Neural cell (in vitro differentiated cells): ENCODE measurements around the gene SUCLG1. TPM values are rescaled to one million over a fixed set of nuclear protein-coding genes. Genes with fewer than 3 reads are reported as not detected.

ENCODE experiments used
- H2AFZ ChIP-seq: fragments of 200-600, 300-800 bp; sonication (generic), shearing (Covaris generic); 2 replicates; pipeline ENCODE4 v1.6.0; 2014; ENCODE audit warnings: low read depth, mild to moderate bottlenecking, antibody characterized with exemption, low read length, moderate library complexity
- H3F3A ChIP-seq: fragments of 200-600 bp; shearing (Covaris generic); 2 replicates; pipeline ENCODE4 v1.6.1; 2016; ENCODE audit warnings: mild to moderate bottlenecking, moderate library complexity, mixed read lengths, antibody characterized with exemption, low read length; ENCODE audit not compliant: insufficient read depth, poor library complexity, severe bottlenecking
- H3K27ac ChIP-seq: fragments of 200-600, 300-800 bp; sonication (generic), shearing (Covaris generic); 2 replicates; pipeline ENCODE4 v1.5.1; 2014; ENCODE audit warnings: mild to moderate bottlenecking, low read length, moderate library complexity
- H3K27me3 ChIP-seq: fragments of 300-800, 200-600 bp; sonication (generic), shearing (Covaris generic); 2 replicates; pipeline ENCODE4 v1.6.0; 2014; ENCODE audit warnings: mild to moderate bottlenecking, low read depth, low read length, moderate library complexity; ENCODE audit not compliant: insufficient read depth
- H3K36me3 ChIP-seq: fragments of 300-800, 200-600 bp; sonication (generic), shearing (Covaris generic); 2 replicates; pipeline ENCODE4 v1.5.1; 2014; ENCODE audit warnings: mild to moderate bottlenecking, antibody characterized with exemption, low read length, moderate library complexity; ENCODE audit not compliant: insufficient read depth
- H3K4me2 ChIP-seq: fragments of 300-800, 200-600 bp; sonication (generic), shearing (Covaris generic); 2 replicates; pipeline ENCODE4 v1.6.0; 2014; ENCODE audit warnings: mild to moderate bottlenecking, low read length
- H3K4me3 ChIP-seq: fragments of 300-800, 200-600 bp; sonication (generic), shearing (Covaris generic); 2 replicates; pipeline ENCODE4 v1.5.1; 2014; ENCODE audit warnings: mild to moderate bottlenecking, low read length, moderate library complexity
- H3K79me2 ChIP-seq: fragments of 200-600 bp; shearing (Covaris generic); replicated peaks from 2 replicates; pipeline ENCODE4 v1.6.0; 2014; ENCODE audit warnings: mild to moderate bottlenecking, low read length, moderate library complexity; ENCODE audit not compliant: insufficient read depth
- H3K9ac ChIP-seq: fragments of 300-800, 200-600 bp; sonication (generic), shearing (Covaris generic); 2 replicates; pipeline ENCODE4 v1.6.1; 2016; ENCODE audit warnings: mild to moderate bottlenecking, low read length, mixed read lengths
- H3K9me2 ChIP-seq: fragments of 200-600 bp; shearing (Covaris generic); 2 replicates; pipeline ENCODE4 v1.6.1; 2016; ENCODE audit warnings: mild to moderate bottlenecking, low read length, mixed read lengths; ENCODE audit not compliant: insufficient read depth
- H3K9me3 ChIP-seq: fragments of 200-600, 300-800 bp; sonication (generic), shearing (Covaris generic); 2 replicates; pipeline ENCODE4 v1.6.1; 2016; ENCODE audit warnings: mild to moderate bottlenecking, mixed run types, low read length, moderate library complexity, mixed read lengths
- H4K20me1 ChIP-seq: fragments of 200-600 bp; shearing (Covaris generic); 2 replicates; pipeline ENCODE4 v1.6.1; 2016; ENCODE audit warnings: mild to moderate bottlenecking, mixed run types; ENCODE audit not compliant: insufficient read depth
- EP300 ChIP-seq: fragments of 450-650 bp; conservative IDR thresholded peaks from 2 replicates; pipeline ENCODE4 v1.6.1; 2014; ENCODE audit warnings: antibody characterized with exemption, mild to moderate bottlenecking, moderate library complexity; ENCODE audit not compliant: poor library complexity, severe bottlenecking
- EZH2 ChIP-seq: fragments of 200-600, 300-800 bp; shearing (Covaris generic), sonication (generic); IDR thresholded peaks from 2 replicates; pipeline ENCODE4 v1.6.1; 2014; ENCODE audit warnings: antibody characterized with exemption, low read length, borderline replicate concordance, mild to moderate bottlenecking; ENCODE audit not compliant: insufficient read depth, poor library complexity, severe bottlenecking
- MXI1 ChIP-seq: fragments of 450-650 bp; conservative IDR thresholded peaks from 2 replicates; pipeline ENCODE4 v1.6.1; 2014; ENCODE audit warnings: antibody characterized with exemption, mild to moderate bottlenecking; ENCODE audit not compliant: poor library complexity, severe bottlenecking
- POLR2AphosphoS5 ChIP-seq: IDR thresholded peaks from 2 replicates; pipeline ENCODE4 v1.6.1; 2012
- RAD21 ChIP-seq: fragments of 450-650 bp; conservative IDR thresholded peaks from 2 replicates; pipeline ENCODE4 v1.6.1; 2014; ENCODE audit warnings: antibody characterized with exemption, mild to moderate bottlenecking, moderate library complexity
- SMC3 ChIP-seq: fragments of 450-650 bp; conservative IDR thresholded peaks from 2 replicates; pipeline ENCODE4 v1.6.1; 2014; ENCODE audit warnings: antibody characterized with exemption, mild to moderate bottlenecking, moderate library complexity; ENCODE audit not compliant: poor library complexity
- TAF1 ChIP-seq: IDR thresholded peaks from 2 replicates; pipeline ENCODE4 v1.6.1; 2012; ENCODE audit warnings: low read depth
- polyA plus RNA-seq: library from polyadenylated mRNA; depleted of rRNA; stranded (reverse); fragments of >200 nt; gene quantifications from 2 replicates; pipeline ENCODE4 v1.2.3, GENCODE V29; 2014
- TF ChIP-seq, protein P1 (sequence below): fragments of 450-650 bp; IDR thresholded peaks from 2 replicates; pipeline ENCODE4 v1.5.1; 2014; ENCODE audit warnings: antibody characterized with exemption, mild to moderate bottlenecking, moderate library complexity; ENCODE audit not compliant: poor library complexity, severe bottlenecking
- TF ChIP-seq, protein P2 (sequence below): IDR thresholded peaks from 2 replicates; pipeline ENCODE4 v1.6.1; 2012; ENCODE audit warnings: borderline replicate concordance

The SUCLG1 gene
- polyA plus RNA-seq, 1 donor from 2014 or later = 135 TPM

DNA sequence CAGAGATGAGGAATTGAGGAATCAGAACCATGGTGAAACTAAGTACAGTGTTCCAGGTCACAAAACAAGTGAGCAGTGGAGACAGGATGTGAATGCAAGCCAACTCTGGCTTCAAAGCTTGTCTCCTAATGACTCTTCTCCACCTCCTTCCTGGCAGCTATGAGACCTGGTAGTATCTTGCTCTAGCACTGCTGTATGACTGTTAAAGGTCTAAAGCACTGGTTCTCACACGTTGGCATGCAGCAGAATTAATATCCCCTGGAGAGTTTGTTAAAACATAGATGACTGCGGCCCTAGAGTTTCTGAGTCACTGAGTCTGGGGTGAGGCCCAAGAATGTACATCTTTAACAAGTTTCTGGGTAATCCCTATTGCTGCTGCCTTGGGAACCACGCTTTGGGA is 63.3 kb downstream of the SUCLG1 start:
- H3K9ac ChIP-seq = no peak overlapping the region
- no peak overlapping the region for H3K4me2 ChIP-seq
- H4K20me1 ChIP-seq = no peaks in the 10 kb centered on the region
- no peak for TF ChIP-seq TAF1
- no peak overlapping the region for H3K27ac ChIP-seq
- no peaks in the 10 kb centered on the region for H3K9me3 ChIP-seq
- no peaks in the 10 kb centered on the region for H3K79me2 ChIP-seq
- no peaks in the 10 kb centered on the region for H3K9me2 ChIP-seq
- no peak overlapping the region for H3K4me3 ChIP-seq
- H3K36me3 ChIP-seq = no peaks in the 10 kb centered on the region
- H2AFZ ChIP-seq = no peak overlapping the region
- no peaks in the 10 kb centered on the region for H3F3A ChIP-seq
- no peaks in the 10 kb centered on the region for H3K27me3 ChIP-seq

DNA sequence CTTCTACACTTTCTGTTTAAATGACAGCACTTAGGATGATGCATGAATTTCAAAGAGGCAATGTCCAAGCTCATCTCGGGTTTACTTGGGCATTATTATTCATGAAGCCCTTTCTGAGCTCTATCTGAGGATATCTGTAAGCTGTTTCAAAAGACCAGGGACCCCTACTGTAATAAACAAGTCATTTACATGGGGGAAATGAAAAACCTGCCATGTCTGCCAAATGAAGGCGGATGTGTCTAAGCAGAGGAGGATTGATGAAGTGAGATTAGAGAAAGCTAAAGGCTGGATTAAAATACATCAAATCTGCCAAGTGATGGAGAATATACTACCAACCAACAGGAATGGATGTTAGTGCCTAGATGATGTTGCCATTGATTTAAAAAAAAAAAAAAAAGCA is 64.5 kb downstream of the SUCLG1 start:
- no peaks in the 10 kb centered on the region for H3K9me2 ChIP-seq
- H3K36me3 ChIP-seq = no peaks in the 10 kb centered on the region
- H3K27ac ChIP-seq = peak overlapping the region; percentile 25
- H3K79me2 ChIP-seq = no peaks in the 10 kb centered on the region
- no peak overlapping the region for H3K4me2 ChIP-seq
- H2AFZ ChIP-seq = no peak overlapping the region
- H3F3A ChIP-seq = no peaks in the 10 kb centered on the region
- H3K27me3 ChIP-seq = no peaks in the 10 kb centered on the region
- TF ChIP-seq, protein P1, sequence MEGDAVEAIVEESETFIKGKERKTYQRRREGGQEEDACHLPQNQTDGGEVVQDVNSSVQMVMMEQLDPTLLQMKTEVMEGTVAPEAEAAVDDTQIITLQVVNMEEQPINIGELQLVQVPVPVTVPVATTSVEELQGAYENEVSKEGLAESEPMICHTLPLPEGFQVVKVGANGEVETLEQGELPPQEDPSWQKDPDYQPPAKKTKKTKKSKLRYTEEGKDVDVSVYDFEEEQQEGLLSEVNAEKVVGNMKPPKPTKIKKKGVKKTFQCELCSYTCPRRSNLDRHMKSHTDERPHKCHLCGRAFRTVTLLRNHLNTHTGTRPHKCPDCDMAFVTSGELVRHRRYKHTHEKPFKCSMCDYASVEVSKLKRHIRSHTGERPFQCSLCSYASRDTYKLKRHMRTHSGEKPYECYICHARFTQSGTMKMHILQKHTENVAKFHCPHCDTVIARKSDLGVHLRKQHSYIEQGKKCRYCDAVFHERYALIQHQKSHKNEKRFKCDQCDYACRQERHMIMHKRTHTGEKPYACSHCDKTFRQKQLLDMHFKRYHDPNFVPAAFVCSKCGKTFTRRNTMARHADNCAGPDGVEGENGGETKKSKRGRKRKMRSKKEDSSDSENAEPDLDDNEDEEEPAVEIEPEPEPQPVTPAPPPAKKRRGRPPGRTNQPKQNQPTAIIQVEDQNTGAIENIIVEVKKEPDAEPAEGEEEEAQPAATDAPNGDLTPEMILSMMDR = peak; percentile 17
- TF ChIP-seq TAF1 (no peak), MXI1 (no peak), EP300 (peak; percentile 15), SMC3 (no peak), POLR2AphosphoS5 (no peak), EZH2 (no peak), RAD21 (no peak)
- TF ChIP-seq, protein P2, sequence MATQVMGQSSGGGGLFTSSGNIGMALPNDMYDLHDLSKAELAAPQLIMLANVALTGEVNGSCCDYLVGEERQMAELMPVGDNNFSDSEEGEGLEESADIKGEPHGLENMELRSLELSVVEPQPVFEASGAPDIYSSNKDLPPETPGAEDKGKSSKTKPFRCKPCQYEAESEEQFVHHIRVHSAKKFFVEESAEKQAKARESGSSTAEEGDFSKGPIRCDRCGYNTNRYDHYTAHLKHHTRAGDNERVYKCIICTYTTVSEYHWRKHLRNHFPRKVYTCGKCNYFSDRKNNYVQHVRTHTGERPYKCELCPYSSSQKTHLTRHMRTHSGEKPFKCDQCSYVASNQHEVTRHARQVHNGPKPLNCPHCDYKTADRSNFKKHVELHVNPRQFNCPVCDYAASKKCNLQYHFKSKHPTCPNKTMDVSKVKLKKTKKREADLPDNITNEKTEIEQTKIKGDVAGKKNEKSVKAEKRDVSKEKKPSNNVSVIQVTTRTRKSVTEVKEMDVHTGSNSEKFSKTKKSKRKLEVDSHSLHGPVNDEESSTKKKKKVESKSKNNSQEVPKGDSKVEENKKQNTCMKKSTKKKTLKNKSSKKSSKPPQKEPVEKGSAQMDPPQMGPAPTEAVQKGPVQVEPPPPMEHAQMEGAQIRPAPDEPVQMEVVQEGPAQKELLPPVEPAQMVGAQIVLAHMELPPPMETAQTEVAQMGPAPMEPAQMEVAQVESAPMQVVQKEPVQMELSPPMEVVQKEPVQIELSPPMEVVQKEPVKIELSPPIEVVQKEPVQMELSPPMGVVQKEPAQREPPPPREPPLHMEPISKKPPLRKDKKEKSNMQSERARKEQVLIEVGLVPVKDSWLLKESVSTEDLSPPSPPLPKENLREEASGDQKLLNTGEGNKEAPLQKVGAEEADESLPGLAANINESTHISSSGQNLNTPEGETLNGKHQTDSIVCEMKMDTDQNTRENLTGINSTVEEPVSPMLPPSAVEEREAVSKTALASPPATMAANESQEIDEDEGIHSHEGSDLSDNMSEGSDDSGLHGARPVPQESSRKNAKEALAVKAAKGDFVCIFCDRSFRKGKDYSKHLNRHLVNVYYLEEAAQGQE = no peak
- H4K20me1 ChIP-seq = no peaks in the 10 kb centered on the region
- H3K9me3 ChIP-seq = no peaks in the 10 kb centered on the region
- H3K9ac ChIP-seq = no peak overlapping the region
- no peak overlapping the region for H3K4me3 ChIP-seq

DNA sequence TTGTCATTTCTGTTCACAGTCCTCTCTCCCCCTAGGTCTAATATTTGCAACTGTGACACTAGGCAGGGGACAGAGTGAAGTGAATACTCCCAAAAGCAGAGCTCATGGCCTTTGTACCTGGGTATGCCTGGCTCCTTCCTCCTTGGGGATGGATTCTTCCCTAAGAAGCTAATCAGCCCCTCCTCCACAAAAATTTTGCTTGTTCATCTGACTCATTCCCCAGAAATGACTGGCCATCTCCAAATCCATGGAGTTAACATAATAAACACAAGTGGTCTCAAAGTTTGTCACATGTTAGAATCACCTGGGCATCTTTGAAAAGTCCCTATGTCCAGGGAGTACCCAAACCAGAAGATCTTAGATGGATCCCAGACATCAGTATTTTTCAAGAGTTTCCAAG is 65.3 kb downstream of the SUCLG1 start:
- Histone ChIP-seq H4K20me1 (no peaks in the 10 kb centered on the region), H3K9me2 (no peaks in the 10 kb centered on the region), H3K4me2 (no peak overlapping the region), H3K79me2 (no peaks in the 10 kb centered on the region), H3K27ac (no peak overlapping the region), H3F3A (no peaks in the 10 kb centered on the region), H3K4me3 (no peak overlapping the region), H3K27me3 (no peaks in the 10 kb centered on the region), H2AFZ (no peak overlapping the region), H3K36me3 (no peaks in the 10 kb centered on the region), H3K9me3 (no peaks in the 10 kb centered on the region), H3K9ac (no peak overlapping the region)
- TF ChIP-seq MXI1 (no peak), POLR2AphosphoS5 (no peak), EZH2 (no peak), TAF1 (no peak), EP300 (no peak), RAD21 (no peak), SMC3 (no peak)
- TF ChIP-seq, protein P2 = no peak
- TF ChIP-seq, protein P1 = no peak
